Effector CD8-positive, alpha-beta T cell (primary cell): Measurements from ENCODE around the gene ETFB.

Experiments
- DNase-seq: peaks from one replicate; lab custom pipeline; 2025; lab: John Stamatoyannopoulos, UW

ETFB gene

DNA sequence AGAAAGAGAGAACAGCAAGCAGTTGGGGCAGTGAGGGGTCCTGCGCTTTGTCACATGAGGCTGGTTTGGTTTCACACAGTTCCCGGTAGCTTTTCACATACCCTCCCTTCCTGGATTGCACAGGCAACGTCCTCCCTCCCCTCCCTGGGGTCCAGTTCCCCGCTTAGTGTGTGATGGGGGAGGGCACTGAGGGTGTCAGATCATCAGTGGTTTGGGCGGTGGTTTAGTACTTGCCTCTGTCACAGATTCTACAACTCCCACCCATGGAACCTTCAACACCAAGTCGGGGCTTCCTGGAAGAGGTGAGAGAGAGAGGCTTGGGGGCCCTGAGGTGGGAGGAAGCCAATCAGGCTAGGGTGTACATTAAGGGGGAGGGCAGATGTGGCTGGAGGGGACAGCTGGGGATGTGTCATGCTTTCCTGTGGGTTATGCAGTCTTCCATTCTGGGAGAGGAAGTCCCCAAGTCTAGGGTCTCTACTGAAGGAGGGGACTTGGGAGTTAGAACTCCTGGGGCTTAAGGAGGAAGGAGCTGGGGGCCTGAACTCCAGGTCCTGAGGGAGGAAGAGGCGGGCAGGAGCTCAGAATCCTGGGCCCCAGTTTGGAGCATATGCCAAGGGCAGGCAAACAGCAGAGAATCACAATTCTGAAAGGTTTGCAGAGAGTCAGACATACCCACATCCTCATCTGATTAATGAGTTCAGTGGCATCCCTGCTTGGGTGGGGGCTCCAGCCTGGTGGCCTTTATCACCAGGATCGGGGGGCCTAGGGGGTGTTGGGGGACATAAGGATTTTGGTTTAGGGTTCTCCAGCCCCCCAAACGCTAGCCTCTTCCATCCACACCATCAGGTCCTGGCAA, 6.7 kb upstream of the ETFB start, which contains the start of gene NKG7:
NKG7 (minus strand) TSS at position 6 of the 856 bp plus-strand sequence. CDS start 119 bp downstream, outside the sequence.
- DNase-seq: peak; percentile 25

DNA sequence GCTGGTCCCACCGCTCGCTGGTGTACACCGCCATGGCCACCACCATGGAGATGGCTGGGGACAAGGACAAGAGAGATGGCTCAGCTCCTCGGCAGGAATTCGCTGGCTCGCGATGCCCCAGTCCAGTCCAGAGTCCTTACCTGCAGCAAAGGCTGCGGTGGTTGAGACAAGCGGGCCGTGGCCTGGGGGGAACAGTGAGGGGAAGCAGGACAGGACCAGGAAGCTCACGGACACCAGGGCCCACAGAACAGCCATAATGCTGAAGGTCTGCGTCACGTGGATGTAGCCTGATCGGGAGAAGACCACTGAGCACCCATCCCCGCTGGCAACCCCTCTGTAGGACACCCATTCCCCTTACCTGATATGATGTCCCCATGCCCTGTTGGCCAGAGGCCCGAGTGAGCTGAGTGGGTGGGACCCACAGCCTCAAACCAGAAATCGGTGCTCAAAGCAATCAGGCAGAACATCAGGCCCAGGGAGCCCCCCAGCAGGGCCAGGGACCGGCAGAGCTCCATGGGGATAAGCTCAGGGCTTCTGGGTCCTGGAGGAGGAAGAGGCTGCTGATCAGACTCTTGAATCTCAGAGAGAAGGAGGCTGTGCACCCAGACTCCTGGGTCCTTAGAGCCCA, 5.9 kb upstream of the ETFB start:
- no peak for DNase-seq

DNA sequence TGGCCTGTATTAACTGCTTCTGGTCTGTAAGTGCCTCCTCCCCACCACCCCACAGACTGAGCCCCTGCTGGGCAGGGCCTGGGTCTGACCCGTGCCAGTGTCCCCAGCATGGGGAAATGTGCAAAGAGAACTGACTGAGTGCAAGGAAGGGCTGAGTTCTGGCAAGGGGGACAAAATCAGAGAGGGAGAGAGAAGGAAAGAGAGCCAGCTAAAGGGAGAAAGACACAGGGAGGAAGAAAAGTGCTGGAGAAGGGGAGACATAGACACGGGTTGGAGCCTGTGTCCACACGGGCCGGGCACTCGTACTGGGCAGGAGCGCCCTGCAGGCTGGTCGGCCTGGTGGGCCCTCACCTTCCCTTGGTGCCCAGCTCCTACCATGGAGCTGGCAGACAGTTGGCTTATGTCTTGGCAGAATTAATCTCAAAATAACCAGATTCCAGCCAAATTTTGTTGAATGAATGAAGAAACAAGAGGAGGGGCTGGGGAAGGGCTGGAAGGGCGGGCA, 5.0 kb upstream of the ETFB start:
- no peak for DNase-seq

GRCh38 chr19:51370230-51370629, 4.0 kb upstream of the ETFB start:
- no peak for DNase-seq

GRCh38 chr19:51368366-51369282, 2.4 kb upstream of the ETFB start, which contains the start of gene CLDND2:
Gene CLDND2 (minus strand): TSS chr19:51369003. CDS start chr19:51368577, 426 bp downstream.
- DNase-seq: no peak

DNA sequence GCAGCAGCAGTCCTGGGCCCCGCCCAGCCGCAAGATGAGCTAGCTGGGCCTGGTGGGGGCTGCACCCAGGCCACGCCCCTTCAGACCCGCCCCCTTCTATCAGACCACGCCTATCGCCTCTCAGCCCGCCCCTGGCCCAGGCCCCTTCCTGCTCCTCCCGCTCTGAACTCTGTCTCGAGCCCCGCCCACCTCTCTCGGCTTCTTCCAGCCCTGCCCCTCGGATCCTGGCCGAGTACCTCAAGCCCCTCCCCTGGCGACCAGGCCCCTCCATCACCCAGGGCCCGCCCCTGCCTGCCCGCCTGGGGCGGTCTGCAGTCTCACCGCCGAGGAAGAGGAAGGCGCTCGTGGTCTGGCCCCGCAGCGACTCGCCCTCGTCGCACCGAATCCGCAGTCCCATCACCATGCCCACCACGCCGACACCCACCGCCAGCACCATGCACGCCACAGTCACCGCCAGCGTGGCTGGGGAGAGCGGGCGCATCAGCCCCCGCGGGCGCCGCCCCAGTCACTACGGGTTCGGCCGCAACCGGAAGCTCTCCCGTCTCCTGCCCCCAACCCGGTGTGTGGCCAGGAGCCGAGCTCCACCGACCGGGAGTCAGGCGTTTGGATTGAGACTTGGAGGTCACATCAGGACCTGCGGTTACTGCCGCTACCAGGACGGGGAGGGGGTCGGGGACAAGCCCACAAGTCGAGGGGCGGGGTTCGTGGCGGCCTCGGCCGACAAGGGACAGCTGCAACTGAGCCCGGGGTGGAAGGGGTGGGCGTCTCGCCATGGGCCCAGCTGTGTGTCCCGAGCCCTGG, 1.6 kb upstream of the ETFB start:
- DNase-seq: peak; percentile 91

DNA sequence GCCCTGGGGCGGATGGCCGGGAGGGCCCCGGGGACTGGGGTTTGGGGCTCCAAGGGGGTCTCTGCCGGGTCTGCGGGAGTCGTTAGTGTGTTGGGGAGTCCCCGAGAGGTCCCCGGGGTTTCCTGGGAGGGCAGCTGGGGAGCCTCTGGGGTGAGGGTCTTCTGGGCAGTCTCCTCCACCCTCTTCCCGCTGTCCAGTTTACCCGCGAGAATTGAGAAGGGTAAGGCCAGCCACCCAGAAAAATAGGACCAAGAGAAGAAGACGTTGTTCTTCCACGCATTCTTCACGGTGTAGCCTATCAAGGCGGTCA, 1.0 kb upstream of the ETFB start:
- DNase-seq: no peak

DNA sequence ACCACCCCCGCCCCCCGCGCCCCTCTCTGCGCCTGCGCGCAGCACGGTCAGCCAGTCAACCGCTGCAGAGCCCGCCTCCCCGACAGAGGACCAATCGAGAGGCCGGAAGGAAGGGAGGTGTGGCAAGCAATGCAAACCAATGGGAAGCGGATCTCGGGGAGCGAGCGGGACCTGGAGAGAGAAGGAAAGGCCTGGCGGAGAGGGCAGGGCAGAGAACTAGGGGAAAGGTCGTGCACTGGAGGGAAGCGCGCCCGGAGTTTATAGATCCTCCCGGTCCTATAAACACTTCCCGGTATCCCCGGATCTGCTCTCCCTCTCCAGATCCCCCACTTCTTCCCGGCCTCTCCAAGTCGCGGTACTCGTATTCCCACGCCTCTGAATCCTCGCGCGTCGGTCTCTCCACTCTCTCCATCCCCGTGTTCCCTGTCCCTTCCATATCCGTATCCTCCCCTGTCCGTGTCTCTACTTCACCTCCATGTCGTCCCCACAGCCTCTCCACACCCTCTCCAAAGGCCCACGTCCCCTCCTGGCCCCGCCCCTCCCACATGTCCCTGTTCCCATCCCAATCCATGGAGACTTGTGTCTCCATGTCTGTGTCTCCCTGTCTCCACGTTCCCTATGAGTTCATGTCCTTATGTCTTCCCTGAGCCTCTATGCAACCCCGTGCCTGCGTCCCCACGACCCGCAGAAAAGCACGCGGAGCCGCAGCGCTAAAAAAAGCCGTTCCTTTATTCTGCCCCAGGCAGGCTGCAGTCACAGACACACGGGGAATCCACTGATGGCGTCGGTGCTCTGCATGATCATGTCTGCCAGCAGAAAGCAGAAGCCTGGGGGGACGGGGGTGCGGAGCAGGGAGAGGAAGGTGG, 434 bp upstream of the ETFB start:
- peak; percentile 89 for DNase-seq

GRCh38 chr19:51365211-51365964, 800 bp downstream of the ETFB start:
- DNase-seq: peak; percentile 10

- DNase-seq: no peak
Measured at GRCh38 chr19:51364200-51365106, 1.7 kb downstream of the ETFB start.

DNA sequence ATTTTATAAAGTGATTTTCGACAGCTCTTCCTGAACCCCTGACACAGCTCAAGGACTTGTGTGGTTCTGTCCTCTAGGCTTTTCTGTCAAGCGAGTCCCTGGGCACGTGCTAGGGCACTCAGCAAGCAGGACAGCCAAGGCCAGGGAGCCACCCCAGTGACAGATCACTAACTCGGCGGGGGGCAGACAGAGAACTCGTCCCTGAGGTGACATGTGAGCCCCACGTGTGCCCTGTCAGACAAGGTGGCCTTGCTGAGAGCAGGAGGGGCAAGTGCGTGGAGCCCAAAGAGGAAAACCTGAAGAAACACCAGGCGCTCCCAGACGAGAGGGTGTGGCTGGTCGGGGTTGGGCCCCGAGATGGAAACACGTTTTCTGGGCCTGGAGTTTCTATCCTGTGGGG, 4.9 kb downstream of the ETFB start:
- no peak for DNase-seq

DNA sequence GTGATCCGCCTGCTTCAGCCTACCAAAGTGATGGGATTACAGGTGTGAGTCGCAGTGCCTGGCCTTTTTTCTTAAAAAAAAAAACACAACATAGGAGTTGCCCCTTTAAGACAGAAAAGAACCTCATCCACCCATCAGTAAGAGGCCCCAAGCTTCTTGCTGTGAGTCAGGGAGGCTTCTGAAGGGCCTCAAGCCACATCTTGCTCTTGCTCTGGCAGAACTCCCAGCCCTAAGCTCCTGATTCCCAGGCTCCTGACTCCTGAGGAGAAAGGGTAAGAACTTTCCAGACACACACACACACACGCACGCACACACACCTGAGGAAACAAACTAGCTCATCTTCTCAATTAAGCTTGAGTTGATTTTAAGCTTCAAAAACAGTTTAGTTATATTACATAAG, 6.9 kb downstream of the ETFB start:
- no peak for DNase-seq

DNA sequence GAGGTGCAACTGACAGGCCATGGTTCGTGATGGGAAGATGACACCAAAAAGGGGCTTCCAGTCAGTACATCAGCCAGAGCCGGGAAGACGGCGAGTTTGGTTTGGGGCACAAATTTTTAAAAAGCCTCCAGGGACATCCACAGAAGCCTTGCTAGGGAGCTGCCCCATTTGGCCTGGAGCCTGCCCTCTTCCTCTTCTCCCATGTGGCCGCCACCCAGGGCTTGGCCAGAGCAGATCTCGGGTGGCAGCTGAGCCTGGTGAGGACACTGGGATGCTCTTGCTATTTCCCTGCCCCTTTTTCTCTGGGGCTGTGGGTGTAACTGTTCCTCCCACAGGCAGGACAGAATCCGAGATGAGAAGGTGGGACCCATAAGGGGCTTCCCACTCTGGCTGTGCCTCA, 8.2 kb downstream of the ETFB start:
- no peak for DNase-seq

GRCh38 chr19:51356159-51356801, 9.9 kb downstream of the ETFB start:
- DNase-seq: no peak

DNA sequence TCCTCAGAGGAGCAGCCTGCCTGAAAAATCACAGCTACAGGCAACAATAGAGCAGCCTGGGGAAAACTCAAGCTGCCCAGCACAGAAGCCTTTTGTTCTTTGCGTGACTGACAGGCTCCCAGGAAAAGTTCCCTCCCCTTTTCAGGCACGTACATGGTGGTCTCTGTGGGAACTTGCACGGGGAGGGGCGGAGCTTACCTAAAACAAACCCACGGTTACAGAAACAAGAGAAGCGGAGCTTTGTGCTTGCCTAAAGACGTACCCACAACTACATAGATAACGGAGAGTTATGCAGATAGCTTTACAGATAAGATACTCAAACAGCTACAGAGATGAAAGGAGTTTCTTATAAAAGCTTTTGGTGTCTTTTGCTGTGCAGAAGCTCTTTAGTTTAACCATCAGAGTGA, 11.4 kb downstream of the ETFB start:
- peak; percentile 31 for DNase-seq

- no peak for DNase-seq
Measured at GRCh38 chr19:51354103-51354741, 12.0 kb downstream of the ETFB start.

- no peak for DNase-seq
Measured at GRCh38 chr19:51352783-51353360, 13.3 kb downstream of the ETFB start.
